Psoas muscle (tissue), 8 donors: ENCODE results near the gene FXR1. TPM values are rescaled to one million over a fixed set of nuclear protein-coding genes. Genes with fewer than 3 reads are reported as not detected.
A peak's percentile ranks its signal among the peaks of the same experiment; 100 is the strongest.
"Not testable (repeated sequence)": the region's sequence is repeated elsewhere in the genome, so short reads cannot be mapped to it uniquely, and the experiment has no call there.

Experiments used
- ATAC-seq, 4 donors: fragments of 200-7000 bp; cut with Tn5 transposase; one replicate each; pipeline ENCODE4 v1.9.1; 2020; ENCODE audit warnings: moderate library complexity in 3 of 4, mild to moderate bottlenecking in 2 of 4
- DNase-seq, 2 donors: peaks; one replicate each; pipeline ENCODE4 v3.0.0-alpha.2; 2020
- H3K27ac ChIP-seq: fragments of 200-600 bp; one replicate; pipeline ENCODE4 v1.8.0; 2022
- H3K27me3 ChIP-seq, 3 donors: fragments of 200-600 bp in 1 of 3; one replicate each; pipeline versions ENCODE4 v1.6.1 to v1.8.0; 2013 to 2022; ENCODE audit warnings: low read length in 2 of 3, mild to moderate bottlenecking in 2 of 3, moderate library complexity in 1 of 3; ENCODE audit not compliant: insufficient read depth in 3 of 3
- H3K36me3 ChIP-seq, 2 donors: fragments of 200-600 bp in 1 of 2; one replicate each; pipeline versions ENCODE4 v1.6.1 to v1.8.0; 2013 to 2022; ENCODE audit warnings: low read depth in 1 of 2, mild to moderate bottlenecking in 1 of 2, moderate library complexity in 1 of 2; ENCODE audit not compliant: insufficient read depth in 1 of 2
- H3K4me1 ChIP-seq: fragments of 200-600 bp; one replicate; pipeline ENCODE4 v1.8.0; 2022
- H3K4me3 ChIP-seq: fragments of 200-600 bp; one replicate; pipeline ENCODE4 v1.8.0; 2022; ENCODE audit warnings: mild to moderate bottlenecking
- H3K9me3 ChIP-seq: fragments of 200-600 bp; one replicate; pipeline ENCODE4 v1.8.0; 2022
- WGBS, 3 donors: extraction: QIAGEN DNeasy Blood & Tissue Kit; methylation state at CpG; one replicate each; pipeline versions ENCODE4 v1.1.6 to v1.1.7; 2013; 5-methylcytosine and 5-hydroxymethylcytosine counted together
- intact Hi-C, 2 donors: fragments of 100-400 bp; cut with DNase I; formaldehyde crosslinking; loops; one replicate each; pipeline versions ENCODE4 v1.11.0 to v1.14.2; 2022
- polyA plus RNA-seq, 3 donors: library from polyadenylated mRNA; stranded (reverse); fragments of 200-250 nt; gene quantifications; one replicate each; pipeline ENCODE4 v1.2.3, GENCODE V29; 2013
- total RNA-seq, 4 donors: library from RNA; stranded (reverse); fragmentation: NEBNext Ultra II Directional in 2 of 4; extraction: Animal tissue kit (Norgen Biotek cat#: 25700) in 2 of 4; gene quantifications; one replicate each; pipeline versions ENCODE4 v1.2.1 to v1.2.4, GENCODE V29; 2021 to 2023
- TF ChIP-seq, protein P1 (sequence below): fragments of 200-600 bp; IDR thresholded peaks from one replicate; pipeline ENCODE4 v1.8.0; 2022; ENCODE audit warnings: antibody characterized with exemption
- donor health status: healthy with polysubstance abuse.
- donor health status: DM: no; HTN: no; CAD: no; lungs with moderate emphysema.
- donor health status: Bipolar disorder and iron deficiency.
- donor health status: healthy.
- donor health status: DM: yes; HTN: yes; CAD: no.
- donor health status: DM: no; HTN: no; CAD: no.
- donor health status: DM: no; HTN: no; CAD: no.
- donor health status: DM: yes; HTN: yes; CAD: no.

FXR1 gene
- total and polyA plus RNA-seq, 7 donors = 199 to 779 (median 674) TPM

DNA sequence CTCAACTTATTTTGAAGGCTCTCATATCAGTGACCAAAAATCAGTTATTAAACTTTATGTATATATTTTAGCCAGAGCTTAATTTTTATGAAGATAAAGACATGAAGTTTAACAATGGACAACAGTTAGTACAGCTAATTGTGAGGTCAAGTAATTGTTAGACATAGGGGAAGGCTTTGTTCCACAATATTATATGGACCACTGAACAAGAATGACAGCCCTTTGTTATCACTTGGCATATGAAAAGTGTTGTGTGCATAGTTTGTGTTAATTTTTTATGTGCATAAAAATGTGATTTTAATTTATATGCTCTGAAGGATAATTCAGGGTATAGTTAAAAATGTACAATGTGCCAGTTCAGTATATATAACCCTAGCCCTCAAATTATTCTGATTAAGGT lies 65.0 kb downstream of the FXR1 start:
- Histone ChIP-seq H3K4me1 (peaks cover 22% of the 10 kb centered on the region), H3K36me3 (peaks cover 5 to 82% of the 10 kb centered on the region in 2 donors), H3K27ac (no peak overlapping the region), H3K4me3 (no peak overlapping the region), H3K9me3 (no peaks in the 10 kb centered on the region), H3K27me3 (no peaks in the 10 kb centered on the region)
- DNase-seq = no peak
- intact Hi-C loops = no loop called here
- TF ChIP-seq, protein P1, sequence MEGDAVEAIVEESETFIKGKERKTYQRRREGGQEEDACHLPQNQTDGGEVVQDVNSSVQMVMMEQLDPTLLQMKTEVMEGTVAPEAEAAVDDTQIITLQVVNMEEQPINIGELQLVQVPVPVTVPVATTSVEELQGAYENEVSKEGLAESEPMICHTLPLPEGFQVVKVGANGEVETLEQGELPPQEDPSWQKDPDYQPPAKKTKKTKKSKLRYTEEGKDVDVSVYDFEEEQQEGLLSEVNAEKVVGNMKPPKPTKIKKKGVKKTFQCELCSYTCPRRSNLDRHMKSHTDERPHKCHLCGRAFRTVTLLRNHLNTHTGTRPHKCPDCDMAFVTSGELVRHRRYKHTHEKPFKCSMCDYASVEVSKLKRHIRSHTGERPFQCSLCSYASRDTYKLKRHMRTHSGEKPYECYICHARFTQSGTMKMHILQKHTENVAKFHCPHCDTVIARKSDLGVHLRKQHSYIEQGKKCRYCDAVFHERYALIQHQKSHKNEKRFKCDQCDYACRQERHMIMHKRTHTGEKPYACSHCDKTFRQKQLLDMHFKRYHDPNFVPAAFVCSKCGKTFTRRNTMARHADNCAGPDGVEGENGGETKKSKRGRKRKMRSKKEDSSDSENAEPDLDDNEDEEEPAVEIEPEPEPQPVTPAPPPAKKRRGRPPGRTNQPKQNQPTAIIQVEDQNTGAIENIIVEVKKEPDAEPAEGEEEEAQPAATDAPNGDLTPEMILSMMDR = no peak
- no peak for ATAC-seq

DNA sequence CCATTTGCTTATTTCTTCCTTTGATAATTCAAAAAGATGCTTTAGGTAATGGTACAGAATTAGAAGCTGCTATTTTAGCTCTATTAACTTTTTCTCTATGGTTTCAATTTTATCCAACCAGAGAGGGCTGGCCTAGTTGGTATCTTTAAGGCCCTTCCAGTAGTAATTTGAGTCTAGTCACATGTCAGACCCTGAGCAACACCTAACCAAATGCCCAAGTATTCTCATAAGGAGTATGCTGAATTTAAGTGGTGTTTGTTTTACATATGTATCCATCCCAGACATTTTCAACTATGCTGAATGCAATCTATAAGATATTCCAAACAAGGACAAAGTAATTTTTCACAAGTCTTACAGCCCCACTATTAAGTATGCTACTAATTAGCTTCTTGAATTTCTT lies 67.5 kb downstream of the FXR1 start:
- ATAC-seq = peak in 3 of 4 donors; percentile 41 to 61 (median 51)
- Histone ChIP-seq H3K27ac (peak overlapping the region; percentile 77), H3K4me1 (peaks cover 22% of the 10 kb centered on the region), H3K4me3 (peak overlapping the region; percentile 31), H3K9me3 (no peaks in the 10 kb centered on the region), H3K27me3 (no peaks in the 10 kb centered on the region), H3K36me3 (peaks cover 8 to 83% of the 10 kb centered on the region in 2 donors)
- TF ChIP-seq, protein P1 = no peak
- DNase-seq = no peak
- intact Hi-C loops = loop anchor here in 1 of 2 donors (5.0 kb wide), 1 partner anchor 108 kb away; no protein-coding TSS in a partner anchor

DNA sequence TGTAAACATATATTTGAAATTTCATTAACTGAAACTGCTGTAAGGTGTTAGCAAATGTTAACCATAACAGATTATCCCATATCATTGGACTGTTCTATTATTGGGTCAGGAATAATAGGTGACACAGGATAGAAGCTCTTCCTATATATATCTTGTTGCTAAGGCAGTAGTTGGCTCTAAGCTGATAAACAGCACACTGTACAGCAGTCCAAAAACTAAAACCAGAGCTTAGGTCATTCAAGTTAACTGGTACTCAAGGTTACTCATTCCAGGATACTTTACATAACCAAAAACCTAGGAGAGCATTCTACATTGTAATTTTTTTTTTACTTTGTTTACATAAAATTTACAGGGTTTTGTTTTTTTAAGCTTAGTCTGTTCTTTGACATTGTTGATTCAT lies 68.1 kb downstream of the FXR1 start:
- Histone ChIP-seq H3K4me3 (peak overlapping the region; percentile 31), H3K27ac (peak overlapping the region; percentile 77), H3K9me3 (no peaks in the 10 kb centered on the region), H3K27me3 (no peaks in the 10 kb centered on the region), H3K36me3 (peaks cover 8 to 82% of the 10 kb centered on the region in 2 donors), H3K4me1 (peaks cover 22% of the 10 kb centered on the region)
- TF ChIP-seq, protein P1 = no peak
- DNase-seq = no peak
- intact Hi-C loops = loop anchor here in 1 of 2 donors (5.0 kb wide), 1 partner anchor 108 kb away; no protein-coding TSS in a partner anchor
- ATAC-seq = peak; percentile 87 to 95 (median 92)

DNA sequence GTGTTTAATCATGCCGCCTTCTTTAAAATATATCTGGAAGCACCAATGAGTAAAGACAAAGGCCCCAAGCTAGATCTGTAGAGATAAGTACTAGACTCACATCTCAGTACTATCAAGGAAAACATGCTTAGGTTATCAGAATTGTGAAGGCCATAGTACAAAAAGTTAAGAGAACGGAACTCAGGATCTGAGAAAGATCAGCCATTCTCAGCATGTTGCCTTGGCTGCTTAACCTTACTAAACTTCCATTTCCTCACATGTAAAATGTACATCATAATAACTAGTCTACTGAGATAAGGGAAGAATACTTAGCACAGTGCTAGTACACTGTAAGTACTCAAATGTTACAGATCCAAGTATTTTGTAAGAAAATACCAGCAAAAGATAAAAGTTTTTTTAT lies 69.4 kb downstream of the FXR1 start:
- no peak overlapping the region for H3K4me3 ChIP-seq
- DNase-seq (no peak), ATAC-seq (no peak)
- TF ChIP-seq, protein P1 = no peak
- no peaks in the 10 kb centered on the region for H3K9me3 ChIP-seq
- peaks cover 22% of the 10 kb centered on the region for H3K4me1 ChIP-seq
- WGBS, 3 donors = 86 to 98% (median 90%) methylated on average over 2 of the region's 2 CpGs
- H3K27me3 ChIP-seq = no peaks in the 10 kb centered on the region
- H3K36me3 ChIP-seq = peaks cover 8 to 82% of the 10 kb centered on the region in 2 donors
- intact Hi-C loops = loop anchor here in 1 of 2 donors (5.0 kb wide), 1 partner anchor 110 kb away; no protein-coding TSS in a partner anchor
- H3K27ac ChIP-seq = peak overlapping the region; percentile 34

DNA sequence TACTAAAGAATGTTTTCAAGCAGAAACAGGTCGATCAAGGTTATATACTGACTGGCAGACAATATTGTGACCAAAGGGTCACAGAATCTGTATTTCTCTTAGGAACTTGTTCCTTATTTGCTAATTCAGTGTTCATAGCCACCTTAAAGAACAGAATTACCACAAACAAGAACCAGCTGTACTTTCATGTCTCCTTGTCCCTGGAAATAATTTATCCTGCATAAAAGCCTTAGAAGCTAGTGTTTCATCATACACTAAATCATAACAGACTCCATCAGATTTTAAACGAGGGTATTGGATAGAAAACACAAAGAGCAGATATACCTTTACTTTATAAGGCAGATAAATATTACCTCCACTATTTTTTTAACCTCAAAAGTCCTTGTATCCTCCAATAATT lies 70.7 kb downstream of the FXR1 start:
- 41 to 49% (median 45%) methylated on average over 2 of the region's 2 CpGs for WGBS, 3 donors
- TF ChIP-seq, protein P1 = no peak
- Histone ChIP-seq H3K36me3 (peaks cover 8 to 82% of the 10 kb centered on the region in 2 donors), H3K9me3 (no peaks in the 10 kb centered on the region), H3K27ac (no peak overlapping the region), H3K4me1 (peaks cover 29% of the 10 kb centered on the region), H3K4me3 (no peak overlapping the region), H3K27me3 (no peaks in the 10 kb centered on the region)
- ATAC-seq (no peak), DNase-seq (no peak)
- intact Hi-C loops = loop anchor here in 1 of 2 donors (5.0 kb wide), 1 partner anchor 111 kb away; no protein-coding TSS in a partner anchor

DNA sequence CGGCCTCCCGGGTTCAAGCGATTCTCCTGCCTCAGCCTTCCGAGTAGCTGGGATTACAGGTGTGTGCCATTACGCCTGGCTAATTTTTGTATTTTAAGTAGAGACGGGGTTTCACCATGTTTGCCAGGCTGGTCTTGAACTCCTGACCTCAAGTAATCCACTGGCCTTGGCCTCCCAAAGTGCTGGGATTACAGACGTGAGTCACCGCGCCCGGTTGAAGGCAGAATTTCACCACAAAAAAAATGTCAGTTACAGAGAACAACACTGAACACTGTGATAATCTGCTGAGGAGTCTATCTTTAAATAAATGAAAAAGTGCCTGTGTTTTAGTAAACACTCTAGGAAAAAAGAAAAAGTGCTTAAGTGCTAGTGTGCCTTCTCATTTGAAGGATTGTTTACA lies 73.9 kb downstream of the FXR1 start:
- not testable (repeated sequence) for H3K27ac ChIP-seq, DNase-seq, H3K27me3 ChIP-seq, H3K9me3 ChIP-seq, ATAC-seq, H3K4me3 ChIP-seq
- 71 to 81% (median 73%) methylated on average over 10 of the region's 10 CpGs for WGBS, 3 donors
- Histone ChIP-seq H3K36me3 (peaks cover 3 to 64% of the 10 kb centered on the region in 2 donors), H3K4me1 (peaks cover 14% of the 10 kb centered on the region)
- intact Hi-C loops = loop anchor here (5.0 kb wide), 2 partner anchors 74 to 184 kb away; partner anchors contain the start of gene FXR1 (in 1 of the 2)
